GM12891 (cell line): ENCODE measurements around the gene POLD2.

Experiments
- POLR2A ChIP-seq: IDR thresholded peaks from 2 replicates; pipeline ENCODE4 v1.6.1; 2011; ENCODE audit warnings: low read depth, low read length, control low read depth
- POLR2AphosphoS5 ChIP-seq: IDR thresholded peaks from 2 replicates; pipeline ENCODE4 v1.6.1; 2011; ENCODE audit warnings: low read depth, low read length, control low read depth
- POU2F2 ChIP-seq: IDR thresholded peaks from 2 replicates; pipeline ENCODE4 v1.6.1; 2011; ENCODE audit warnings: low read depth, mild to moderate bottlenecking, control low read depth, low read length, moderate library complexity
- TAF1 ChIP-seq: IDR thresholded peaks from 2 replicates; pipeline ENCODE4 v1.6.1; 2011; ENCODE audit warnings: low read depth, low read length, control low read depth

GRCh38 chr7:44079331-44080021 is 43.9 kb downstream of the POLD2 start:
- TF ChIP-seq POLR2A (no peak), POLR2AphosphoS5 (no peak), TAF1 (no peak), POU2F2 (no peak)
